ENCODE data around the gene ARHGEF16. TPM values are rescaled to one million over a fixed set of nuclear protein-coding genes. Genes with fewer than 3 reads are reported as not detected.
A peak's percentile ranks its signal among the peaks of the same experiment; 100 is the strongest.

ARHGEF16 gene
- polyA plus RNA-seq, 1 donor from 2014 or later: not detected

GRCh38 chr1:3463013-3463385, 8.5 kb downstream of the ARHGEF16 start:
- H3K9me3 Mint-ChIP-seq: no peaks in the 10 kb centered on the region
- no peak overlapping the region for H3K4me3 Mint-ChIP-seq
- H3K4me1 Mint-ChIP-seq: peaks cover 0 to 5% (median 2%) of the 10 kb centered on the region in 3 donors
- H3K27ac Mint-ChIP-seq: no peak overlapping the region
- H3K27me3 Mint-ChIP-seq: peaks cover 2% of the 10 kb centered on the region
- H3K36me3 Mint-ChIP-seq: no peaks in the 10 kb centered on the region

GRCh38 chr1:3463408-3463863, 9.0 kb downstream of the ARHGEF16 start:
- peaks cover 0 to 5% (median 2%) of the 10 kb centered on the region in 3 donors for H3K4me1 Mint-ChIP-seq
- H3K27me3 Mint-ChIP-seq: peaks cover 2% of the 10 kb centered on the region
- H3K27ac Mint-ChIP-seq: no peak overlapping the region
- no peaks in the 10 kb centered on the region for H3K9me3 Mint-ChIP-seq
- no peak overlapping the region for H3K4me3 Mint-ChIP-seq
- H3K36me3 Mint-ChIP-seq: no peaks in the 10 kb centered on the region

- H3K9me3 Mint-ChIP-seq: no peaks in the 10 kb centered on the region
- H3K4me1 Mint-ChIP-seq: peaks cover 0 to 5% (median 0%) of the 10 kb centered on the region in 3 donors
- peaks cover 2% of the 10 kb centered on the region for H3K27me3 Mint-ChIP-seq
- no peak overlapping the region for H3K4me3 Mint-ChIP-seq
- H3K36me3 Mint-ChIP-seq: no peaks in the 10 kb centered on the region
- H3K27ac Mint-ChIP-seq: no peak overlapping the region
Measured at GRCh38 chr1:3463891-3464648, 9.6 kb downstream of the ARHGEF16 start.

- Mint-ChIP-seq H3K27ac (no peak overlapping the region), H3K27me3 (peaks cover 2% of the 10 kb centered on the region), H3K9me3 (no peaks in the 10 kb centered on the region)
Measured at GRCh38 chr1:3464649-3465025, 10.2 kb downstream of the ARHGEF16 start.

GRCh38 chr1:3465091-3465934, 10.8 kb downstream of the ARHGEF16 start:
- peaks cover 0 to 5% (median 1%) of the 10 kb centered on the region in 3 donors for H3K4me1 Mint-ChIP-seq
- peak overlapping the region in 1 of 4 donors; percentile 34 for H3K4me3 Mint-ChIP-seq
- no peak overlapping the region for H3K27ac Mint-ChIP-seq
- H3K27me3 Mint-ChIP-seq: peaks cover 2% of the 10 kb centered on the region
- no peaks in the 10 kb centered on the region for H3K36me3 Mint-ChIP-seq
- no peaks in the 10 kb centered on the region for H3K9me3 Mint-ChIP-seq

More at GRCh38 chr1:3464649-3465025, 10.2 kb downstream of the ARHGEF16 start:
- H3K4me3 Mint-ChIP-seq: no peak overlapping the region
- no peaks in the 10 kb centered on the region for H3K36me3 Mint-ChIP-seq
- peaks cover 0 to 5% (median 0%) of the 10 kb centered on the region in 3 donors for H3K4me1 Mint-ChIP-seq

- Mint-ChIP-seq H3K27me3 (peaks cover 2% of the 10 kb centered on the region), H3K27ac (no peak overlapping the region), H3K4me3 (peak overlapping the region in 1 of 4 donors; percentile 34), H3K9me3 (no peaks in the 10 kb centered on the region), H3K4me1 (peaks cover 0 to 6% (median 4%) of the 10 kb centered on the region in 3 donors), H3K36me3 (no peaks in the 10 kb centered on the region)
Measured at GRCh38 chr1:3465935-3466321, 11.5 kb downstream of the ARHGEF16 start.

GRCh38 chr1:3466366-3467075, 12.1 kb downstream of the ARHGEF16 start:
- no peaks in the 10 kb centered on the region for H3K9me3 Mint-ChIP-seq

GRCh38 chr1:3467096-3468036, 12.9 kb downstream of the ARHGEF16 start:
- Mint-ChIP-seq H3K36me3 (no peaks in the 10 kb centered on the region), H3K4me3 (no peak overlapping the region), H3K27me3 (peaks cover 2% of the 10 kb centered on the region), H3K27ac (no peak overlapping the region), H3K4me1 (peaks cover 0 to 6% (median 4%) of the 10 kb centered on the region in 3 donors), H3K9me3 (no peaks in the 10 kb centered on the region)

More at GRCh38 chr1:3466366-3467075, 12.1 kb downstream of the ARHGEF16 start:
- H3K4me3 Mint-ChIP-seq: no peak overlapping the region
- H3K27me3 Mint-ChIP-seq: peaks cover 2% of the 10 kb centered on the region
- H3K27ac Mint-ChIP-seq: no peak overlapping the region
- H3K36me3 Mint-ChIP-seq: no peaks in the 10 kb centered on the region
- H3K4me1 Mint-ChIP-seq: peaks cover 0 to 6% (median 4%) of the 10 kb centered on the region in 3 donors

GRCh38 chr1:3468236-3469103, 14.0 kb downstream of the ARHGEF16 start:
- H3K27me3 Mint-ChIP-seq: peaks cover 2% of the 10 kb centered on the region
- H3K36me3 Mint-ChIP-seq: no peaks in the 10 kb centered on the region
- H3K9me3 Mint-ChIP-seq: no peaks in the 10 kb centered on the region

GRCh38 chr1:3469104-3469848, 14.8 kb downstream of the ARHGEF16 start:
- Mint-ChIP-seq H3K36me3 (no peaks in the 10 kb centered on the region), H3K9me3 (no peaks in the 10 kb centered on the region), H3K27ac (no peak overlapping the region), H3K4me1 (peaks cover 0 to 6% (median 4%) of the 10 kb centered on the region in 3 donors), H3K4me3 (no peak overlapping the region), H3K27me3 (peaks cover 2% of the 10 kb centered on the region)

More at GRCh38 chr1:3468236-3469103, 14.0 kb downstream of the ARHGEF16 start:
- Mint-ChIP-seq H3K4me1 (peaks cover 0 to 6% (median 4%) of the 10 kb centered on the region in 3 donors), H3K4me3 (peak overlapping the region in 1 of 4 donors; percentile 47), H3K27ac (no peak overlapping the region)

- H3K27me3 Mint-ChIP-seq: peaks cover 2% of the 10 kb centered on the region
- H3K36me3 Mint-ChIP-seq: no peaks in the 10 kb centered on the region
- no peak overlapping the region for H3K27ac Mint-ChIP-seq
- H3K4me1 Mint-ChIP-seq: peaks cover 0 to 6% (median 4%) of the 10 kb centered on the region in 3 donors
- H3K4me3 Mint-ChIP-seq: no peak overlapping the region
- H3K9me3 Mint-ChIP-seq: no peaks in the 10 kb centered on the region
Measured at GRCh38 chr1:3469849-3470649, 15.6 kb downstream of the ARHGEF16 start.

Data from IgD-negative memory B cell (primary cell).